Skeletal muscle satellite cell (primary cell): ENCODE data around the gene RAE1.

Experiments
- H3K27me3 ChIP-seq: 2 replicates; pipeline ENCODE4 v1.7.0; 2013; ENCODE audit warnings: low read length; ENCODE audit not compliant: control insufficient read depth, insufficient read depth
- H3K36me3 ChIP-seq: 2 replicates; pipeline ENCODE4 v1.7.0; 2013; ENCODE audit warnings: mild to moderate bottlenecking, control low read depth, low read length; ENCODE audit not compliant: insufficient read depth
- H3K4me1 ChIP-seq: 2 replicates; pipeline ENCODE4 v1.7.0; 2013; ENCODE audit warnings: low read length; ENCODE audit not compliant: control insufficient read depth, insufficient read depth
- H3K4me2 ChIP-seq: 2 replicates; pipeline ENCODE4 v1.7.0; 2013; ENCODE audit warnings: mild to moderate bottlenecking, low read length
- H3K4me3 ChIP-seq: 2 replicates; pipeline ENCODE4 v1.7.0; 2013; ENCODE audit warnings: low read length
- H3K9ac ChIP-seq: 2 replicates; pipeline ENCODE4 v1.7.0; 2013; ENCODE audit warnings: mild to moderate bottlenecking, low read depth, low read length, moderate library complexity
- H3K9me3 ChIP-seq: replicated peaks from 2 replicates; pipeline ENCODE4 v1.7.0; 2013; ENCODE audit warnings: mild to moderate bottlenecking, control low read depth, low read length

The RAE1 gene

DNA sequence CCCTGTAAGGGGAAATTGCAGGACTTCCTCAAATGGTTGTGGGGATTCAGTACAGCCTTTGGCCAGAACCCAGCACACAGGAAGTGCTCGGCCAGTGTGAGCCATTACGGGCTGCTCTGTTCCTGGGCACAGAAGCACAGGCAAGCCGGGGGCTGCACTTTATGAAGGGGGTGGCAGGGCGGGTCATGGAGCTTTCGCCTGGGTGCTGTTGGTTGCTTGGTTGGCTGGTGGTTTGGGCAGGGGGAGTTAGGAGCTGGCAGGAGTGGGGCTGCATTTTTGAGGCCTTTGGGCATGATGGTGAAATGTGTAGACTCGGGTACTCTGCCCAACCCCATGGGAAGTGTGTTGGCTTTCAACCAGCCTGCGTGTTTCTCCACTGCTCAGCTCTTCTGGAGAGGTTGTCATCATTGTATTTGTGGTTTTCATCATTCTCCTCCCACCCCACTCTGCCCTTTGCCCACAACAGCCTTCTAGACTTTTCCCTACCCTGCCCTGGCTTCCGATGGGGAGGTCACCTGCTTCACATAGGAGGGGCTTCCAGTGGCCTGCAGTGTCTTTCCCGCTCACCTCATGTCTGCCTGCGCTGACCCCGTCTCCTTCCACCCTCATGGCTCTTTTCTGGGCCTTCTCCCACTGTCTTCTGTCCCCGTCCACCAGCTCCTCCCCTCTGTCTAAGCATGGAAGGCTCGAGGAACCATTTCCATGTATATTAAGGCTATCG, 24.0 kb downstream of the RAE1 start:
- Histone ChIP-seq H3K4me3 (no peak overlapping the region), H3K4me1 (no peaks in the 10 kb centered on the region)

GRCh38 chr20:57375652-57376230, 24.7 kb downstream of the RAE1 start:
- Histone ChIP-seq H3K36me3 (peaks cover 73% of the 10 kb centered on the region), H3K9ac (no peak overlapping the region), H3K4me1 (no peaks in the 10 kb centered on the region)

More for the DNA sequence above, 24.0 kb downstream of the RAE1 start:
- no peaks in the 10 kb centered on the region for H3K27me3 ChIP-seq
- H3K36me3 ChIP-seq: peaks cover 76% of the 10 kb centered on the region
- no peak overlapping the region for H3K9ac ChIP-seq
- H3K4me2 ChIP-seq: no peak overlapping the region
- no peaks in the 10 kb centered on the region for H3K9me3 ChIP-seq

DNA sequence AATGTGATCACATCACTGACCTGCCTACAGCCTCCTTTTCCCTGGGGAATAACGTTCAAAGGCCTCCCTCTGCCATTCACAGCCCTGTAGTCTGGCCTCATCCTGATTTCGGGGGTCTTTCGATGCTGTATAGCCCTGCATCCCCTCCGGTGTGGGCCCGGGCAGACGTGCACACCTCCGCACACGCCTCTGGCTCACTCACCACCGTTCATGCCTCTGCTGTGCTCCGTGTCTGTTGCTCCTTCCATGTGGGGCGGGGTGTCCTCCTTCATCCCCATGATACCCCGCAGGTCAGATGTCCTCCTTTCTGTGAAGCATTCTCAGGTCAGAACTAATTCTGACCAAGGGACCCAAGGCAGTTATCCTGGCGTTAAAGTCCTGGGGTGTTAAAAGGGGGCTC, 26.3 kb downstream of the RAE1 start:
- peaks cover 57% of the 10 kb centered on the region for H3K36me3 ChIP-seq
- no peaks in the 10 kb centered on the region for H3K27me3 ChIP-seq
- H3K9me3 ChIP-seq: no peaks in the 10 kb centered on the region
- H3K4me2 ChIP-seq: no peak overlapping the region
- no peak overlapping the region for H3K4me3 ChIP-seq
- no peak overlapping the region for H3K9ac ChIP-seq
- H3K4me1 ChIP-seq: no peaks in the 10 kb centered on the region

More at GRCh38 chr20:57375652-57376230, 24.7 kb downstream of the RAE1 start:
- Histone ChIP-seq H3K9me3 (no peaks in the 10 kb centered on the region), H3K4me3 (no peak overlapping the region), H3K4me2 (no peak overlapping the region), H3K27me3 (no peaks in the 10 kb centered on the region)

GRCh38 chr20:57378107-57378506, 27.1 kb downstream of the RAE1 start:
- H3K4me1 ChIP-seq: no peaks in the 10 kb centered on the region
- H3K9me3 ChIP-seq: no peaks in the 10 kb centered on the region
- no peak overlapping the region for H3K9ac ChIP-seq
- H3K4me3 ChIP-seq: no peak overlapping the region
- no peaks in the 10 kb centered on the region for H3K27me3 ChIP-seq
- H3K4me2 ChIP-seq: no peak overlapping the region
- H3K36me3 ChIP-seq: peaks cover 51% of the 10 kb centered on the region

GRCh38 chr20:57378646-57379262, 27.7 kb downstream of the RAE1 start:
- Histone ChIP-seq H3K4me1 (no peaks in the 10 kb centered on the region), H3K36me3 (peaks cover 46% of the 10 kb centered on the region), H3K4me2 (no peak overlapping the region)

DNA sequence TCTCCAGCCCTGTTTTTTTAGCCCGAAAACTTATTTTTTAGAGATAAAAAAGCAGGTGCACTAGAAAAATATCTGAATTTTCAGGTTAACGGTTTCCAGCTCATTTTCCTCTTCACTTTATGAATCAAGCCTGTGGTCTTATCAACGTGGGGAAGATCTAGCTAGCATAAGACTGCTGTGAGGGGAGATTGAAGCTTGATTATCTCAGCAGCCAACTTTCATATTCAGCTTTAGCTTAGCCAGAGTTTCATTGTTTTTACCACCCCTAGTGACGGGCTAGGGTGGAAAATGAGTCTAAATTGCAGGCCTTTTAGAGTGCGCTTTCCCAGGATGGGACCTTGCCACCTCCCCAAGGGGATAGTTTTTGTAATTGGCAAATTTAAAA, 28.2 kb downstream of the RAE1 start:
- Histone ChIP-seq H3K4me3 (no peak overlapping the region), H3K9ac (no peak overlapping the region), H3K4me1 (no peaks in the 10 kb centered on the region), H3K27me3 (no peaks in the 10 kb centered on the region), H3K36me3 (peaks cover 43% of the 10 kb centered on the region), H3K9me3 (no peaks in the 10 kb centered on the region), H3K4me2 (no peak overlapping the region)

More at GRCh38 chr20:57378646-57379262, 27.7 kb downstream of the RAE1 start:
- Histone ChIP-seq H3K27me3 (no peaks in the 10 kb centered on the region), H3K9me3 (no peaks in the 10 kb centered on the region), H3K4me3 (no peak overlapping the region), H3K9ac (no peak overlapping the region)

DNA sequence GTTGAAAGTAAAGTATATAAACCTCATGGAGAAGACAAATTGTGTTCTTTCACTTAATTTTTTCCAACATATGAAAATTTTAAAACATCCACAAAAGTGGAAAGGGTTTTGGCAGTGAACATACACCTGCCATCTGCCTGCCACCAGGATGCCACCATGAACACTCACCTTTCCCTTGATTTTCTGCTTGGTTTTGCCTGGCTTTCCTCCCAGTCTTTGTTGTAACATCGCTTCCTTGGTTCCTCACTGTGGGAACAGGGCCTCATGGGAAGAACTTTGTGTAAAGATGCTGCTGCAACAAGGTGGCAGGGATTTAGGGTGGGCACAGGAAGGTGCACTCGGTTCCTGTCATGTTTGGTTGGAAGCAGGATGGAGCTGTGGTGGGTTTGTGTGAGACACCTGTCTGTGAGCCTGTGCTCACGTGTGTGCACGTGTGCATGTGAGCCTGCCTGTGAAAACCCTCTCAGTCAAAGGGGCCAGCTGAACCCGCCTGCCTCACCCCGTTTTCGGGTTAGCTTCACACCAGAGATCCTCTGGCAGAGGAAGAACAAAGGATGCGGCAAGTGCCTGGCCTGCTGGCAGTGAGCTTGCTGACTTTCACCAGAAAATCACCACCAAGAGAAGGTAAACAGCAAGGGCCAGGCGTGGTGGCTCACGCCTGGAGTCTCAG, 29.2 kb downstream of the RAE1 start:
- H3K4me1 ChIP-seq: no peaks in the 10 kb centered on the region
- no peaks in the 10 kb centered on the region for H3K9me3 ChIP-seq
- H3K9ac ChIP-seq: no peak overlapping the region
- H3K36me3 ChIP-seq: peaks cover 34% of the 10 kb centered on the region
- no peak overlapping the region for H3K4me2 ChIP-seq
- no peak overlapping the region for H3K4me3 ChIP-seq
- H3K27me3 ChIP-seq: no peaks in the 10 kb centered on the region

DNA sequence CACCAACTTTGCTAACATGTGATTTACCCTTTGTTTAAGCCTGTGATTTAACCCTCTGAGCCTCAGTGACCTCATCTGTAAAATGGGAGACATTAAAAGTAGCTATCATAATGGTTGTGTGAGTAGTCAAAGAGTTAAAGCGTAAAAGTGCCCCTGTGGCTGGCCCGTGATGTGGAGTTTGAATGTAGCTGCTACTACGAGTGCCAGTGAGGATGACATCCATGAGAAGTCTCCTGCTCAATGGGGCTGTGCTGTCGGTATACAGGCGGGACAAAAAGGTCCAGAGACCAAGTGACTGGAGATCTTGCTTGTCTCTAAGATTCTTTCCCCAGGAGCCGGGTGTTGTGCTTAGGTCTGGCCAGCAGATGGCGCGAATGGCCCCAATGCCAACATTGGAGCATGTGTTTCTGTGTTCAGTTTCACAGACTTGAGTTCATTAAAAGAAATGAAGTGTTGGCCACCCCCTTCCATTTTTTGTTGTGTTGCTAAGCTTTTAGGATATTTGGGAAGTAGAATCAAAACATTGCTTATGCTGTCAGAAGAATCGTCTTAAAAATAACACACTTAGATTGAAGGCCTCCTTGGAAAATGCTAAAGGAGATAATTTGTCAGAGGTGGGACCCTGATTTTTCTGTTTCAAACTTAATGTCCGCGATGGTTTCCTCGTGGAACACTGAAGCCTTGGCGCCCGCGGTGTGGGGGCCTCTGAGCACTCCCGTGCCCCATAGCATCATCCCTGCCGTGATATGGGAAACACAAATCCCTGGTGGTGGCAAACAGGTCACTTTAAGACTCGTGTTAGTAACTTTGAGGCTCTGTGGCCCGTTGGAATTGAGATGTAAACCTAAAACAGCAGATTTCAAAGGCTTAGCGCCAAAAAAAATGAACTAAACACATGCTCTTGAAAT, 30.8 kb downstream of the RAE1 start:
- no peaks in the 10 kb centered on the region for H3K9me3 ChIP-seq
- H3K9ac ChIP-seq: no peak overlapping the region
- no peaks in the 10 kb centered on the region for H3K4me1 ChIP-seq
- H3K36me3 ChIP-seq: peaks cover 19% of the 10 kb centered on the region
- H3K4me3 ChIP-seq: no peak overlapping the region
- no peak overlapping the region for H3K4me2 ChIP-seq
- no peaks in the 10 kb centered on the region for H3K27me3 ChIP-seq

- peaks cover 13% of the 10 kb centered on the region for H3K36me3 ChIP-seq
- no peaks in the 10 kb centered on the region for H3K4me1 ChIP-seq
- no peak overlapping the region for H3K4me3 ChIP-seq
- H3K9me3 ChIP-seq: no peaks in the 10 kb centered on the region
- H3K4me2 ChIP-seq: no peak overlapping the region
- no peak overlapping the region for H3K9ac ChIP-seq
- H3K27me3 ChIP-seq: no peaks in the 10 kb centered on the region
Observed at GRCh38 chr20:57382516-57382915, 31.5 kb downstream of the RAE1 start.

DNA sequence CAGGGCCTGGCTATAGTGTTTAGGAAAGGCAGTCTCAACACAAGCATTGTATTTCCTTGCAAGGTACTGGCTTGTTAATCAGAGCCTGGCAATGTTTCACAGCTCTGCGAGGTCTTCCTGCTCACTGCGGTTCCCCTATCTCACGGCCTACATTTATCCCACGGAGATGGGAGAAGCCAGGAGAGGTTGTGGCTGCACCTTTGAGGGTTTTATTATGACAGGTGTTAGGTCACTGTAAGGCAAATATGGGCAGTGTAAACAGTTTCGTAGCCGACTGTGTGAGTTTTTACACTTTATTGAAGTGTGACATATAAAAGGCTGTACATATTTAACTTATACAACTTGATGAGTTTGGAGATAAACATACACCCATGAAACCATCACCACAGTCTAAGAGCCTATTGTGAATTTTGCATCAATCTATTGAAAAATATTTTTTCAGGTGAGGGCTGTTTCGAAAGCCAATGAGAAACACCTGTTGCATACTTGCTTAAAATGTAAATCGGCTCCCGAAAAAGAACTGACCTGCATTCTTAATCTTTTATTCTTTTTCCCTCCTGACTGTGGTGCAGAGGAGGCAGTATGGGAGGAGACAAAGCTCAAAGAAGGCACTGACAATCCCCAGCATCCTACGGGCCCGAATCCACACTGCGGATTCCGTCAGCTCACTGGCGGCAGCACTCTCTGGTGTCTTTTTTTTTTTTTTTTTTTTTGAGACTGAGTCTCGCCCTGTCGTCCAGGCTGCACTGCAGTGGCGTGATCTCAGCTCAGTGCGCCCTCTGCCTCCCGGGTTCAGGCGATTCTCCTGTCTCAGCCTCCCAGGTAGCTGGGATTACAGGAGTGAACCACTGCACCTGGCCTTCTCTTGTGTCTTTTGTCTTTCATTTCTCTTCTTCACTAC, 32.6 kb downstream of the RAE1 start:
- H3K27me3 ChIP-seq: no peaks in the 10 kb centered on the region
- H3K4me1 ChIP-seq: no peaks in the 10 kb centered on the region
- no peak overlapping the region for H3K9ac ChIP-seq
- H3K4me3 ChIP-seq: no peak overlapping the region
- no peaks in the 10 kb centered on the region for H3K9me3 ChIP-seq
- H3K4me2 ChIP-seq: no peak overlapping the region
- H3K36me3 ChIP-seq: peaks cover 7% of the 10 kb centered on the region
